Fibroblast of gingiva (primary cell): ENCODE measurements around the gene LLGL2.

Experiments
- DNase-seq: peaks from one replicate; pipeline ENCODE4 v3.0.0-alpha.2; 2011; ENCODE audit warnings: low read depth

The LLGL2 gene

GRCh38 chr17:75521951-75522727, 3.4 kb upstream of the LLGL2 start:
- DNase-seq: no peak

DNA sequence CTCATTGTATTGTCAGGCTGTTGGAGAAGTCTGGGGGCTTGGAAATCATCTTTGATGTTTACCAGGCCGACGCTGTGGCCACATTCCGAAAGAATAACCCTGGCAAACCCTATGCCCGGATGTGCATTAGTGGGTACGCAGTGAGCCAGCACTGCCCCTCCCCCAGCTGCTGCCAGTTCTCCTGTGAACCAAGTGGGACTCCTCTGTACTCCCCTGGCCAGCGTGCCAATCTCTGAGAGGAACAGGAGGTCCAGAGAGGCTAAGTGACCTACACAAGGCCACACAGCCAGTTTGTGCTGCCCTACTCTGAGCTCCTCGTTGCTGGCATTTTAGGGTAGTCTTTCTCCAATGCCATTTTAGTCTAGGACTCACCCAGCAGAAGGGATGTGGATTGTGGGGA, 1.9 kb upstream of the LLGL2 start:
- no peak for DNase-seq

DNA sequence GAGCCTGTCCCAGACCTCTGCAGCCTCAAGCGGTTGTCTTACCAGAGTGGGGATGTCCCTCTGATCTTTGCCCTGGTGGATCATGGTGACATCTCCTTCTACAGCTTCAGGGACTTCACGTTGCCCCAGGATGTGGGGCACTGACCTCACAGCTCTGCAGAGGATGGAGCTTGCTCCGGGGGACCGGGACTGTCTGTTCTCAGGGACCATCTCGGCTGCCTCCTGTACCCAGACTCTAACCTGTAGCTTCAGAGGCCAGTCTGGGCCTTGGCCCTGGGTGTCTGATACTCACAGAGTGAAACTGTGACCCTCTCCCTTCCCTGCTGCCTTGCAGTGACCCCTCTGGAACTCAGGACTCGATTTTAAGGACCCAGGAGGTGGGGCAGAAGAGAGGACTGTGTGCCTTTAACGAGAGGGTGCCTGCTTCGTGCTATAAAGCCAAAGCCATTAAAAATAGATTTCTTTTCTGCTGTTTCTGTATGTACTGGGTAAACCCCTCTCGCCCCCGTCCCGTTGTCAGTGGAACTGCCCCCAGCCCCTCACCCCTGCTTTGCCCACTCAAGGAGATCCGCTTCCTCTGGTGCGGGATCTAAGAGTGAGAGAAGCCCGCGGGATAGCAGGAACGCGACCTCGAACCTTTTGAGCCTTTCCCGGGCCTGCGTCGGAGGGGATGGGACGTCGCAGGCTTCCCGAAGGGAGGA, 1.1 kb upstream of the LLGL2 start:
- DNase-seq: no peak

- no peak for DNase-seq
Observed at GRCh38 chr17:75525806-75526554, 483 bp downstream of the LLGL2 start.

DNA sequence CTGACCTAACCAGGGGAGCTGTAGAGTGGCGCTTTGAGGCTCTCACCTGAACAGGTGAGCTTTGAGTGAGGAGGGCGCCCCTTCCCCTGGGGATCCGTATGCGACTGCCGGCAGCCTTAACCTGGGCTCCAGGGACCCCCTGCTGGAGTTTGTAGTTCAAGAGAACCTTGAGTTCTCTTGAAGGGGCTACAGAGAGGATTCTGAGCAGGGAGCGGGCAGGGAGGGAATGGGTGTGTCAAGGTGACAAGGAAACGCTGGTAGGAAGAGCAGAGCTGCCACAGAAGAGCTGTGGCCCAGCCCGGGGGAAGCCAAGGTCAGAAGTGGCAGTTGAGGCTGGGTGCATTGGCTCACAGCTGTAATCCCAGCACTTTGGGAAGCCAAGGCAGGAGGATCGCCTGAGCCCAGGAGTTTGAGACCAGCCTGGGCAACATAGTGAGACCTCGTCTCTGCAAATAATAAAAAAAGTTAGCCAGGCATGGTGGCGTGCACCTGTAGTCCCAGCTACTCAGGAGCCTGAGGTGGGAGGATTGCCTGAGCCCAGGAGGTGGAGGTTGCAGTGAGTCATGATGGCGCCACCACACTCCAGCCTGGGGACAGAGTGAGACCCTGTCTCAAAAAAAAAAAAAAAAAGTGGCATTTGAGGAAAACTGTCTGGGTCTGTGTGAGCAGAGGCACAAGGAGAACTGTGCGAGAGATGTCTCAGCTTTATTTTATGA, 1.2 kb downstream of the LLGL2 start:
- no peak for DNase-seq

DNA sequence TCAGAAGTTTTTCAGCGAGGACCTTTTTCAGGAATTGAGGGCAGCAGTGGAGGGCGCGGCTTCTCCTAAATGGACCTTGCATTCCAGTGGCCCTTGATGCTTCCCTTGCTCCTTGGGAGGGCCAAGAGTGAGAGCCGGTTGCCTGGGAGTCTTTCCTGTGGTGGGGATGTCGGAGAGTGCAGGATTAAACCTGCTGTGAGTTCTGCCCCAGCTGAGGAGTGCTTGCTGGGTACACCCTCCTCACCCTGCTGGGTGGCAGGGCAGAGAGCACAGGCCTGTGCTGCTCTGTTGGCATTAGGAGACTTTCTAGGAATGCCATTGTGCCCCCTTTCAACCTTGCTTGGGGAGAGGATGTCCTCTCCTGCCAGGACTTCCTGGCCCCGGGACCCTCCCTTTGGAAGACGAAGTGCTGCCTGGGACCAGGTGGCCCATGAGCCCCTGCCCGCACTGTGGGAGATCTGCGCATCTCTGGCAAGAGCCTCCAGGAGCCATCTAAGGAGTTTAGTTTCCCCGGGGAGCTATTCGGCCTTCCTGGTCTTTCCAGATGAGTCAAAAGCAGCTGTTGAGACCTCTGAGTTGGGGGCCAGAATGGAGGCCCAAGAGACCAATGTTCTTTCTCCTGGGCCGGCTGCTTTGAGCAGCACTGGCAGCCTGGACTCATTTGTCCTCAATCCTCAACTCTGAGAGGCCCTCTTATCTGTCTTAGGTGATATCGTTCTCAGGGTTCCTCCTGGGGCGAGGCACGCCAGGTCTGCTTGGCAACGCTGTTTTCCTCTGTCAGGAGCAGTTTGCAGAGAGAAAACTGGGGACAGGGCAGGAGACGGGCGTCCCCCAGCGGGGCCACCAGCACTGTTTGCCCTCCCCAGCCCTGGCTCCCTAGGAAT, 5.6 kb downstream of the LLGL2 start:
- no peak for DNase-seq

- DNase-seq: no peak
Observed at GRCh38 chr17:75531721-75532072, 6.2 kb downstream of the LLGL2 start.

- no peak for DNase-seq
Observed at GRCh38 chr17:75535119-75535537, 9.6 kb downstream of the LLGL2 start.

- DNase-seq: no peak
Observed at GRCh38 chr17:75535871-75536270, 10.4 kb downstream of the LLGL2 start.

DNA sequence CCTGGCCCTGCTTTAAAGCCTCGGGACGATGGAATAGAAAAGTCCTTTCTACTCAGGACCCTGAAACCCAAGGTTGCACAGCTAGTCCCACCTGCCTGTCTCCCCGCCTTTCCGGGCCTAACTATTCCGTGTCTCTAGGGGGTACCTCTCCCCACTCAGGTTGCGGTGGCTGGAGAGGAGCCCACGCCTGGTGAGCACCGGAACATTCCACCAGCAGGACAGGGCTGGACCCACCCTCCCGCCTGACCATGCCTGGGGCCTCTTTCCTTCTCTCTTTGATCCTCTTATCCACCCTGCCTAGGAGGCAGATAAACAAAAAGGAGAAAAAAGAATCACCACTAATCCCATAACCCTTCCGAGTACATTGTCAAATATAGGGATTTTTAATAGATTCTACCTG, 10.9 kb downstream of the LLGL2 start:
- no peak for DNase-seq

- no peak for DNase-seq
Observed at GRCh38 chr17:75539967-75540729, 14.7 kb downstream of the LLGL2 start.

GRCh38 chr17:75540923-75541503, 15.5 kb downstream of the LLGL2 start:
- DNase-seq: no peak

DNA sequence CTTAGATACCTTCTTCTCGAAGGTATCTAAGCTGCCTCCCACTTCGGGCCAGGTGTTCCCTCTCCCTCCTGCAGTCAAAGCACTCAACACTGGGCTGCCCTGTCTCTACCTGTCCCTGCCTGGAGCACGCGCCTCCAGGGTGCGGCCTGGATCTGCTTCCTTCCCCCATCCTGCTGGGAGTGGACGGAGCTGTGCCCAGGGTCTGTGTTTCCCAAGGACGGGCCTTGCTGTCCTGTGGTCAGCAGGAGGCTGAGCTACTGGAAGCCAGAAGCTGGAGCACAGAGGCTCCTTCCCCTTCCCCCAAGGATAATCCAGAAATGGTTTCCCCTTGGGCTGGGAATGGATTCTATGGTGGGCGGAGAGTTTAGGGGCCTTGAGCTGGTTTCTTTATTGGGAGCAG, 16.7 kb downstream of the LLGL2 start:
- no peak for DNase-seq

DNA sequence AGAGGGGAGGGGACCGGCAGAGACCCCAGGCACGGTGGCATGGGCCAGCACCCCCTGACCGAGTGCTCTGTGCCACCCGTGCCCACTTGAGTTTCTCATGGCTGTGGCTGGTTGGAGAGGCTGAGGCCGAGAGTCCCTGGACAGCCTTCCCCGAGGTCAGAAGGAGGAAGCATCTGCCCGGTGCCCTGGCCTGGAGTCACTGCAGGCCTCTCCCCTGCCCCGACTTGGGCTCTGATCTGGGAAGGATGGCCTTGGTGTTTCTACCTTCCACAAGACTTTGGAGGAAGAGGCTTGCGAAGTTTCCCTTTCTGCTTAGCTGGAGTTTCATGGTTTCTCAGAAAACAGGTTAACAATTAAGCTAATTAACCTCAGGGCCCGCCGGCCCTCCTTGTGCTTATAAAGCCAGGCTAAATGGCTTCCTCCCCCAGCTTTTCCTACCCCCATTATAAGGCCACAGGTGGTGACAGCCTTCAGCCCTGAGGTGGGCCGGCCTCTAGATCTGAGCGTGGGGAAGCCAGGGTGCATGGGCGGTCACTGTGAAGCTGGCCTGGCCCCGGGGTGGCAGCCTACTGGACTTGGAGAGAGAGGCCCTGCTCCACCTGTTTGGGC, 17.3 kb downstream of the LLGL2 start:
- no peak for DNase-seq

DNA sequence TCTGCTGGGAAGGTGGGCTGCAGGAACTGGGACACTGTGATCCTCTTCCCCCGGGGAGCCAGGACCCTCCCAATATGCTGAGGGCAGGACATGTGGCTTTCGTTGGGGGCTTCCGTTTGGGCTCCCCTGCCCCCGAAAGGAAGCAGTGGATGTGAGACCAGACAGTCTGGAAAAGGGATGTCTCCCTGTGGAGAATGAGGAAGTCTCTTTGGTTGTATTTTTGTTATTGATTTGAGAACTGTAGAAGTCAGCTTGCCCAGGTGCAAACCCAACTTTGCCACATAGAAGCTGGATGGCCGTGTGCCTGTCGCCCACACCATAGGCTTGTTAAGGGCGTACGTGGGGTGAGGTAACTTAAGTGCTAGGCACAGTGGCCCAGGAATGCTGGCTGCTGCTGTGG, 18.8 kb downstream of the LLGL2 start:
- DNase-seq: no peak

DNA sequence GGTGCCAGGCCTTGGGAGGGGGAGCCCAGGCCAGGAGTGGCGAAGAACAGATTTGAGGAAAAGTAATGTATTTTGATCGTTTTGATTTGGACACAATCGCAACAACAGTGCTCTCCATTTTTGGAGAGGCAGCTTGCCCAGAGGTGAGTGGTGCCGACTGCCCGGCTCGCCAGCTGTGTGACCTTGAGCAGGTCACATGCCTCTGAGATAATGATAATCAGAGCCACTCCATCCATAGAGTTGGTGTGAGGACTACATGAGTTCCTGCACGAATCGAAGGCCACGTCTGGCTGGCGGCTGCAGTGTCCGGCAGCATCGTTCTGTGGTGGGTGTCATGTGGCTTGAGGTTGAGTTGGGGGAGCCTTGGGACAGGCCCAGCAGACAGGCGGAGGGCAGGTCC, 20.7 kb downstream of the LLGL2 start:
- DNase-seq: no peak

DNA sequence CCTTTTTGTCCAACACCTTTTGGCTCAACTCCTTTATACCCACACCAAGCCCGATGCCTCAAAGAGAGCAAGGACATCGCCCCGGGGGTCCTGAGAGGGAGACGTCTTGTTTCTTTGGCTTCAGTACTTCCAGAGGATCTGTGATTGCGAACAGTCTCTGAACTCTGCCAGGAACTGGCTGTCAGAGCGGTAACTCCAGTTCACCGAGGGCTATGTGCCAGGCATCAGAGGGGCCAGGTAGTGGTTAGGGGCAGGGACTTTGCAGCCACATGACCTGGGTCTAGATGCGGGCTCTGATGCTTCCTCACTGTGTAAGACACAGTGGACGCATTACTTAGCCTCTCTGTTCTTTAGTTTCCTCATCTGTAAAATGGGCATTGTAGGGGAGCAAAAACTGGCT, 21.6 kb downstream of the LLGL2 start:
- DNase-seq: no peak

DNA sequence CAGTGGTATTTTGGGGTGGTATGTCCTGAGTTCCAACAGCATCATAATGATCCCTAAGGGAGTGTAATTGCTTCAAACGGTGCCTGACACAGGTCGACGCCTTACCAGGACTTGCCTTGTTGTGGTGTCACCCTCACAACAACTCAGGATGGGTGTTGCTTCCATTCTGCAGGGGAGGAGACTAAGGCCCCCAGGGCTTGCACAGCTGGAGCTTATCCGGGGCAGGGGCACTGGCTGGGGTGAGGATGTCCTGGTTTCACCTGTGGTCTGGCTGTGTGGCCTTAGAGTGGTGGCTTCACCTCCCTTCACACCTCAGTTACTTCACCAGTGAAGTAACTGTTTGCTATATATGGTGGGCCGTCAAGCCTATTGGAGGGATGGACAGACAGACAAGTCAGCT, 23.3 kb downstream of the LLGL2 start:
- DNase-seq: no peak

- no peak for DNase-seq
Observed at GRCh38 chr17:75549246-75550138, 24.0 kb downstream of the LLGL2 start.
